GM21447 (cell line): ENCODE measurements around the gene TNNC1.

Source experiments
- ATAC-seq: cut with Tn5 transposase; IDR thresholded peaks from one replicate; pipeline ENCODE4 v1.9.1; 2021; ENCODE audit not compliant: unreplicated experiment

Gene TNNC1

GRCh38 chr3:52458770-52459545 is 5.1 kb upstream of the TNNC1 start:
- ATAC-seq, result no peak

GRCh38 chr3:52458031-52458760 is 4.4 kb upstream of the TNNC1 start:
- ATAC-seq, result no peak

GRCh38 chr3:52456800-52457183 is 3.0 kb upstream of the TNNC1 start:
- no peak for ATAC-seq

GRCh38 chr3:52456169-52456799 is 2.4 kb upstream of the TNNC1 start:
- no peak for ATAC-seq

GRCh38 chr3:52455283-52456168 is 1.7 kb upstream of the TNNC1 start, which contains the start of gene NISCH:
NISCH (plus strand) TSS chr3:52455604; CDS start chr3:52455642, 38 bp downstream.
- ATAC-seq, result peak; percentile 64

GRCh38 chr3:52454938-52455282 is 1.1 kb upstream of the TNNC1 start:
- peak; percentile 2 for ATAC-seq

- ATAC-seq, result no peak
These were observed 553 bp upstream of the TNNC1 start for GRCh38 chr3:52454250-52454937.

- no peak for ATAC-seq
These were observed 1.1 kb downstream of the TNNC1 start for GRCh38 chr3:52452570-52453221.

- ATAC-seq, result no peak
These were observed 1.7 kb downstream of the TNNC1 start for GRCh38 chr3:52452126-52452525.

GRCh38 chr3:52451237-52452083 is 2.4 kb downstream of the TNNC1 start:
- ATAC-seq, result no peak

- no peak for ATAC-seq
These were observed 3.2 kb downstream of the TNNC1 start for GRCh38 chr3:52450489-52451236.

- no peak for ATAC-seq
These were observed 6.1 kb downstream of the TNNC1 start for GRCh38 chr3:52447512-52448355.

- ATAC-seq, result peak; percentile 46
These were observed 7.0 kb downstream of the TNNC1 start for GRCh38 chr3:52446631-52447511.

GRCh38 chr3:52446042-52446441 is 7.8 kb downstream of the TNNC1 start:
- no peak for ATAC-seq

- peak; percentile 88 for ATAC-seq
These were observed 8.7 kb downstream of the TNNC1 start, which contains the start of gene SEMA3G for GRCh38 chr3:52444860-52445793. SEMA3G (minus strand) TSS chr3:52445103; CDS start chr3:52445027, 76 bp downstream.
